A549 (cell line): ENCODE measurements around the gene FGD5. TPM values are rescaled to one million over a fixed set of nuclear protein-coding genes. Genes with fewer than 3 reads are reported as not detected.

Experiments used
- ATAC-seq, 2 experiments: fragments of 200-7000 bp in 1 of 2; fragments of >200 bp in 1 of 2; cut with Nextera tagmentation in 1 of 2; cut with Tn5 transposase in 1 of 2; 3 replicates each; pipeline versions ENCODE4 v1.8.0 to v1.9.1; 2018 to 2020; ENCODE audit warnings: mild to moderate bottlenecking in 1 of 2, moderate library complexity in 1 of 2
- CTCF ChIA-PET: fragments of 300-600 bp; sonication (Branson Sonifier 250); formaldehyde crosslinking; extraction: SDS; loops from one replicate; lab custom pipeline; 2021; ENCODE audit warnings: antibody characterized with exemption, inconsistent platforms; lab: Yijun Ruan, JAX
- POLR2A ChIA-PET: fragments of 350-600 bp; formaldehyde crosslinking; extraction: SDS; loops from one replicate; lab custom pipeline; 2021; ENCODE audit warnings: antibody characterized with exemption, inconsistent platforms; lab: Yijun Ruan, JAX
- DNase-seq, 2 experiments: peaks; one replicate each; pipeline versions ENCODE4 v3.0.0 to v3.0.0-alpha.2; 2011 to 2016; ENCODE audit warnings: low read depth in 1 of 2, low spot score in 1 of 2
- FAIRE-seq: peaks from 2 replicates; lab custom pipeline; 2011; peaks lifted over from hg19 to GRCh38; lab: Jason Lieb, UNC
- H3K27ac ChIP-seq, 2 experiments: fragments of >200 bp; sonication (Bioruptor Twin); formaldehyde crosslinking; 3 replicates each; pipeline ENCODE4 v1.5.1; 2016 to 2017
- H3K4me1 ChIP-seq: fragments of >200 bp; sonication (Bioruptor Twin); formaldehyde crosslinking; 3 replicates; pipeline ENCODE4 v1.6.1; 2016
- H3K4me2 ChIP-seq: fragments of >200 bp; sonication (Bioruptor Twin); formaldehyde crosslinking; 3 replicates; pipeline ENCODE4 v1.6.1; 2016
- H3K4me3 ChIP-seq: fragments of >200 bp; sonication (Bioruptor Twin); formaldehyde crosslinking; 3 replicates; pipeline ENCODE4 v1.5.1; 2016
- H3K9me3 ChIP-seq: fragments of >200 bp; sonication (Bioruptor Twin); formaldehyde crosslinking; 3 replicates; pipeline ENCODE4 v1.6.1; 2016
- CEBPB ChIP-seq, 2 experiments: fragments of >200 bp in 1 of 2; sonication (Bioruptor Twin) in 1 of 2; formaldehyde crosslinking in 1 of 2; IDR thresholded peaks; 2 replicates each; pipeline ENCODE4 v1.6.1; 2012 to 2016
- CHD2 ChIP-seq: fragments of 150-350 bp; IDR thresholded peaks from 2 replicates; pipeline ENCODE4 v1.6.1; 2014; ENCODE audit warnings: low read length; ENCODE audit not compliant: partially characterized antibody
- CHD4 ChIP-seq: fragments of 200-600 bp; sonication (generic); IDR thresholded peaks from 2 replicates; pipeline ENCODE4 v1.6.1; 2016; ENCODE audit warnings: antibody characterized with exemption, mild to moderate bottlenecking, borderline replicate concordance
- EHMT2 ChIP-seq: fragments of 200-600 bp; sonication (generic); IDR thresholded peaks from 2 replicates; pipeline ENCODE4 v1.6.1; 2016; ENCODE audit warnings: antibody characterized with exemption, low read depth, mild to moderate bottlenecking, moderate library complexity
- EP300 ChIP-seq, 2 experiments: fragments of >200 bp; sonication (Bioruptor Twin); formaldehyde crosslinking; IDR thresholded peaks; 2 replicates in 1 of 2; 3 replicates in 1 of 2; pipeline ENCODE4 v1.6.1; 2016 to 2017
- FOSL2 ChIP-seq, 2 experiments: fragments of 450-650 bp in 1 of 2; fragments of >200 bp in 1 of 2; sonication (Bioruptor Twin) in 1 of 2; formaldehyde crosslinking; IDR thresholded peaks; 2 replicates each; pipeline versions ENCODE4 v1.5.0 to v1.6.1; 2016 to 2020; ENCODE audit warnings: mild to moderate bottlenecking in 1 of 2, moderate library complexity in 1 of 2
- GATA3 ChIP-seq: IDR thresholded peaks from 2 replicates; pipeline ENCODE4 v1.6.1; 2012; ENCODE audit warnings: borderline replicate concordance
- HDAC2 ChIP-seq: fragments of 200-600 bp; sonication (generic); IDR thresholded peaks from 2 replicates; pipeline ENCODE4 v1.6.1; 2016
- HMGXB4 ChIP-seq: fragments of 250-450 bp; sonication (Bioruptor Pico); IDR thresholded peaks from 2 replicates; pipeline ENCODE4 v1.5.0; 2021; ENCODE audit warnings: mild to moderate bottlenecking, moderate library complexity, borderline replicate concordance
- HOXA7 ChIP-seq: fragments of 250-450 bp; sonication (Bioruptor Pico); IDR thresholded peaks from 2 replicates; pipeline ENCODE4 v1.5.0; 2020; ENCODE audit warnings: mild to moderate bottlenecking, moderate library complexity
- HOXB5 ChIP-seq: fragments of 250-450 bp; sonication (Bioruptor Pico); IDR thresholded peaks from 2 replicates; pipeline ENCODE4 v1.5.0; 2020; ENCODE audit warnings: mild to moderate bottlenecking, moderate library complexity
- PHF8 ChIP-seq: fragments of 200-600 bp; sonication (generic); IDR thresholded peaks from 2 replicates; pipeline ENCODE4 v1.6.1; 2016; ENCODE audit warnings: low read depth, mild to moderate bottlenecking, antibody characterized with exemption, moderate library complexity, borderline replicate concordance
- POLR2AphosphoS2 ChIP-seq: conservative IDR thresholded peaks from 2 replicates; pipeline ENCODE4 v1.6.1; 2012; ENCODE audit warnings: low read length, improper control_type of control experiment, inconsistent platforms
- RARB ChIP-seq: fragments of 250-450 bp; sonication (Bioruptor Pico); IDR thresholded peaks from 2 replicates; pipeline ENCODE4 v1.8.0; 2021; ENCODE audit warnings: mild to moderate bottlenecking, moderate library complexity
- TP53 ChIP-seq: fragments of 250-450 bp; sonication (Bioruptor Pico); IDR thresholded peaks from 2 replicates; pipeline ENCODE4 v1.5.0; 2021; ENCODE audit warnings: mild to moderate bottlenecking, moderate library complexity
- USF2 ChIP-seq: fragments of 450-650 bp; IDR thresholded peaks from 2 replicates; pipeline ENCODE4 v1.6.1; 2014; ENCODE audit warnings: antibody characterized with exemption
- ZFP36 ChIP-seq: fragments of 450-650 bp; IDR thresholded peaks from 2 replicates; pipeline ENCODE4 v1.6.1; 2014; ENCODE audit warnings: borderline replicate concordance; ENCODE audit not compliant: partially characterized antibody
- ZSCAN20 ChIP-seq: fragments of 250-450 bp; sonication (Bioruptor Pico); IDR thresholded peaks from 2 replicates; pipeline ENCODE4 v1.8.0; 2022; ENCODE audit warnings: mild to moderate bottlenecking, moderate library complexity
- WGBS: methylation state at CpG from one replicate; pipeline ENCODE4 v1.1.6; 2017; ENCODE audit errors: missing lambda C conversion rate; 5-methylcytosine and 5-hydroxymethylcytosine counted together
- polyA plus RNA-seq, 4 experiments: library from polyadenylated mRNA; depleted of rRNA in 3 of 4; stranded (reverse); fragments of >200 nt; fragmentation: RNase III in 1 of 4; extraction: RNeasy Plus Mini Kit Qiagen cat#74134 plus additional on column Dnase treatment in 1 of 4; gene quantifications; 2 replicates in 3 of 4; 3 replicates in 1 of 4; pipeline ENCODE4 v1.2.3, GENCODE V29; 2011 to 2017
- TF ChIP-seq, protein P1 (sequence below): fragments of >200 bp; sonication (Bioruptor Twin); formaldehyde crosslinking; IDR thresholded peaks from 3 replicates; pipeline ENCODE4 v1.5.1; 2016
- TF ChIP-seq, protein P2 (sequence below): fragments of >200 bp; sonication (Bioruptor Twin); formaldehyde crosslinking; IDR thresholded peaks from 3 replicates; pipeline ENCODE4 v1.6.1; 2016
- TF ChIP-seq, protein P3 (sequence below): IDR thresholded peaks from 2 replicates; pipeline ENCODE4 v1.6.1; 2012; ENCODE audit warnings: low read depth, borderline replicate concordance

The FGD5 gene
- polyA plus RNA-seq, 2 of the 4 experiments (the other 2 are of a cell fraction), result 0.16 TPM; not detected in 1

DNA sequence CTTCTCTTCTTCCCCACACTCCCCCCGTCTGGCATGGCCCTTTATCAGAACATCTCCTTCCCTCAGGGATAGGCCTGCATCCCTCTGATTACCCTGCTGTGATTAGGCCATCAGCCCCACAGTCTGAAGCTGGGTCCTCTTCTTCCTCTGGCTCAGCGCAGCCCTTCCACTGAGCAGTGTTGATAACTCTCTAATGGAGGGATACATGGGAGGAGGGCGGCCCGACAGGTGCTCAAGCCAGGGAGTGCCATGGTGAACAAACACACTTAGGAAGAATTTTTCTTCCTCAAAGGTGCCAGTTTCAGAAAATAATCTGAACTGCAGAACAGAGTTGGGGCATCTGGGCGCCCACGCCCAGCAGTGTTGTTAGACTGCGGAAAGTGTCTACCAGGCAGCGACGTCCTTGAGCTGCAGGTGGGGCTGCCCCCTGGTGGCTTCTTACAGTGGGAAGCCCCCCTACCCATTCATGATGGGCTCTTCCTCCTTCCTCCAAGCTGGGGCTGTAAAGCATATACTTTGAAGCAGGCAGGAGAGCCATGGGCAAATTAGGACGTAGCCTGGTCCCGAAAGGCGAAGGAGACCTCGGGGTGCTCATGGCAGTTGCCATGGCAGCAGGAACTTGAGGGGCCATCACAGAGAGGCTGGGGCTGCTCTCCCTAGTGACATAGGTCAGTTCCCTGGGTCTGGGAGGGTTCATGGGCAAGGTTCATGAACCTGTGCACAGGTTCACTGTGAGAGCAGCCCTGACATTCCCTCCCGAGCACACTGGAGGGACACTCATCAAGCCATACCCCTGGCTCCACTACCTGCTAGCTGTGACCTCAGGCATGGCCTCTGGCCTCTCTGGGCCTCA is 95.4 kb downstream of the FGD5 start:
- Histone ChIP-seq H3K4me1 (no peaks in the 10 kb centered on the region), H3K4me3 (no peak overlapping the region)
- no peak for FAIRE-seq
- 62% methylated on average over 14 of the region's 14 CpGs for WGBS
- TF ChIP-seq FOSL2 (IDR thresholded peaks at IDR 0.05) (no peak), FOSL2 (CRISPR knock-in tag; IDR thresholded peaks at IDR 0.05) (no peak), HOXB5 (CRISPR knock-in tag) (no peak), RARB (CRISPR knock-in tag) (no peak), CEBPB (IDR thresholded peaks at IDR 0.05) (no peak), ZFP36 (no peak), USF2 (no peak)
- TF ChIP-seq, protein P1, sequence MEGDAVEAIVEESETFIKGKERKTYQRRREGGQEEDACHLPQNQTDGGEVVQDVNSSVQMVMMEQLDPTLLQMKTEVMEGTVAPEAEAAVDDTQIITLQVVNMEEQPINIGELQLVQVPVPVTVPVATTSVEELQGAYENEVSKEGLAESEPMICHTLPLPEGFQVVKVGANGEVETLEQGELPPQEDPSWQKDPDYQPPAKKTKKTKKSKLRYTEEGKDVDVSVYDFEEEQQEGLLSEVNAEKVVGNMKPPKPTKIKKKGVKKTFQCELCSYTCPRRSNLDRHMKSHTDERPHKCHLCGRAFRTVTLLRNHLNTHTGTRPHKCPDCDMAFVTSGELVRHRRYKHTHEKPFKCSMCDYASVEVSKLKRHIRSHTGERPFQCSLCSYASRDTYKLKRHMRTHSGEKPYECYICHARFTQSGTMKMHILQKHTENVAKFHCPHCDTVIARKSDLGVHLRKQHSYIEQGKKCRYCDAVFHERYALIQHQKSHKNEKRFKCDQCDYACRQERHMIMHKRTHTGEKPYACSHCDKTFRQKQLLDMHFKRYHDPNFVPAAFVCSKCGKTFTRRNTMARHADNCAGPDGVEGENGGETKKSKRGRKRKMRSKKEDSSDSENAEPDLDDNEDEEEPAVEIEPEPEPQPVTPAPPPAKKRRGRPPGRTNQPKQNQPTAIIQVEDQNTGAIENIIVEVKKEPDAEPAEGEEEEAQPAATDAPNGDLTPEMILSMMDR, result no peak
- TF ChIP-seq, protein P2, sequence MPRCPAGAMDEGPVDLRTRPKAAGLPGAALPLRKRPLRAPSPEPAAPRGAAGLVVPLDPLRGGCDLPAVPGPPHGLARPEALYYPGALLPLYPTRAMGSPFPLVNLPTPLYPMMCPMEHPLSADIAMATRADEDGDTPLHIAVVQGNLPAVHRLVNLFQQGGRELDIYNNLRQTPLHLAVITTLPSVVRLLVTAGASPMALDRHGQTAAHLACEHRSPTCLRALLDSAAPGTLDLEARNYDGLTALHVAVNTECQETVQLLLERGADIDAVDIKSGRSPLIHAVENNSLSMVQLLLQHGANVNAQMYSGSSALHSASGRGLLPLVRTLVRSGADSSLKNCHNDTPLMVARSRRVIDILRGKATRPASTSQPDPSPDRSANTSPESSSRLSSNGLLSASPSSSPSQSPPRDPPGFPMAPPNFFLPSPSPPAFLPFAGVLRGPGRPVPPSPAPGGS, result no peak
- TF ChIP-seq, all 56 proteins: peak for 0
- no peak overlapping the region for H3K4me2 ChIP-seq
- no peak overlapping the region for H3K27ac ChIP-seq
- ATAC-seq (no peak), DNase-seq (no peak)
- CTCF ChIA-PET, result interaction anchor here (0.8 to 6.7 kb wide), 9 partner anchors 7 to 711 kb away, joined by 3 to 38 read pairs (median 3); no protein-coding TSS in a partner anchor
- POLR2A ChIA-PET, result no interaction called here
- no peaks in the 10 kb centered on the region for H3K9me3 ChIP-seq

DNA sequence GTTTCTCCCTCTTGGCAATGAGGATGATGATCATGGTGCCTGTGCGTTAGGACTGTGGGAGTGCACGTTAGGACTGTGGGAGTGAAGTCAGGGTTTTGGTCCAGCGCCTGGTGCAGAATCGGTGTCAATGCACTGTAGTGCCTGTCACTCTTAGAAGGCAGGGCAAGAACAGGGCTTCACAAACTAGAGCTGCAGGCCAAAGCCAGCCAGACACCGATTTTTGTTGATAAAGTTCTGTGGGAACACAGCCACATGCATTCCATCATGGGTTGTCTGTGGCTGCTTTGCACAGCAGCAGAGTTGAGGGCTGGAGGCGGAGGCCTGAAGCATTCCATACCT is 96.0 kb downstream of the FGD5 start:
- no peak for TF ChIP-seq PHF8
- TF ChIP-seq TP53 (CRISPR knock-in tag), result no peak
- no peak for TF ChIP-seq POLR2AphosphoS2
- TF ChIP-seq EHMT2, result no peak
- TF ChIP-seq CHD2, result no peak
- TF ChIP-seq EP300 (IDR thresholded peaks at IDR 0.05), result no peak
- TF ChIP-seq CHD4, result no peak
- TF ChIP-seq, protein P3, sequence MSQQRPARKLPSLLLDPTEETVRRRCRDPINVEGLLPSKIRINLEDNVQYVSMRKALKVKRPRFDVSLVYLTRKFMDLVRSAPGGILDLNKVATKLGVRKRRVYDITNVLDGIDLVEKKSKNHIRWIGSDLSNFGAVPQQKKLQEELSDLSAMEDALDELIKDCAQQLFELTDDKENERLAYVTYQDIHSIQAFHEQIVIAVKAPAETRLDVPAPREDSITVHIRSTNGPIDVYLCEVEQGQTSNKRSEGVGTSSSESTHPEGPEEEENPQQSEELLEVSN, result no peak
- TF ChIP-seq GATA3, result no peak
- TF ChIP-seq HMGXB4, result no peak
- TF ChIP-seq HDAC2, result no peak
- TF ChIP-seq ZSCAN20, result no peak
- TF ChIP-seq HOXA7 (CRISPR knock-in tag), result no peak
- TF ChIP-seq, all 56 proteins: peak for 0
- no peak for DNase-seq
- Histone ChIP-seq H3K4me1 (no peaks in the 10 kb centered on the region), H3K27ac (no peak overlapping the region), H3K4me2 (no peak overlapping the region), H3K9me3 (no peaks in the 10 kb centered on the region), H3K4me3 (no peak overlapping the region)
- 42% methylated on average over 5 of the region's 6 CpGs for WGBS
- CTCF ChIA-PET, result interaction anchor here (0.8 to 2.1 kb wide), 6 partner anchors 9 to 405 kb away, joined by 3 to 10 read pairs (median 5); no protein-coding TSS in a partner anchor
- no peak for ATAC-seq
- FAIRE-seq, result no peak
- POLR2A ChIA-PET, result no interaction called here
